Measurements from ENCODE around the gene MTHFSD. TPM values are rescaled to one million over a fixed set of nuclear protein-coding genes. Genes with fewer than 3 reads are reported as not detected.

MTHFSD gene
- total and polyA plus RNA-seq, 10 of the 15 experiments (the other 5 are each of a cell fraction or from before 2014, with no cell fraction given), result 2.2 to 24.5 (median 18.1) TPM

- H3K36me3 ChIP-seq (ENCODE audit: control insufficient read depth in 2 of 2, insufficient read depth in 2 of 2, low read length in 1 of 2), result no peaks in the 10 kb centered on the region
- FAIRE-seq (no peak), ATAC-seq (no peak), DNase-seq (ENCODE audit: low read depth, low spot score) (no peak)
- H3K4me2 ChIP-seq (ENCODE audit: control insufficient read depth, insufficient read depth), result no peak overlapping the region
- ChIA-PET POLR2A (no interaction called here), CTCF (no interaction called here), RAD21 (ENCODE audit: unreplicated experiment) (no interaction called here), SMC1A (ENCODE audit: uncharacterized antibody, unreplicated experiment) (no interaction called here)
- peaks cover 2 to 13% of the 10 kb centered on the region in 2 experiments; a peak in 3 of 4 replicates for H3K27me3 ChIP-seq (replicated peaks in 1 of 2; ENCODE audit: control insufficient read depth in 2 of 2, insufficient read depth in 2 of 2, low read length in 1 of 2)
- no peaks in the 10 kb centered on the region for H3K4me1 ChIP-seq (ENCODE audit: control insufficient read depth, insufficient read depth, low read length)
- H3K27ac ChIP-seq (ENCODE audit: control insufficient read depth, insufficient read depth), result no peak overlapping the region
- 59% methylated on average over 12 of the region's 12 CpGs for WGBS (ENCODE audit: insufficient coverage, insufficient replicate concordance, low lambda C conversion rate, missing lambda C conversion rate)
- no peak overlapping the region for H2AFZ ChIP-seq (ENCODE audit: control insufficient read depth, low read depth, low read length)
- BruUV-seq (replicated peaks), result no TSS peak
- in situ Hi-C loops (cut with MboI) (no loop called here), intact Hi-C loops (cut with micrococcal nuclease; ENCODE audit: unreplicated experiment) (no loop called here)
- H3K9me3 ChIP-seq (replicated peaks; ENCODE audit: control insufficient read depth, insufficient read depth, low read length), result no peaks in the 10 kb centered on the region
- H4K20me1 ChIP-seq (ENCODE audit: control insufficient read depth, insufficient read depth), result no peaks in the 10 kb centered on the region
- H3K9ac ChIP-seq (ENCODE audit: control insufficient read depth, insufficient read depth, low read length), result no peak overlapping the region
- H3K4me3 ChIP-seq, result no peak overlapping the region
- no peaks in the 10 kb centered on the region for H3K79me2 ChIP-seq (ENCODE audit: control insufficient read depth, insufficient read depth, low read length)
- TF ChIP-seq CREB1 (IDR thresholded peaks at IDR 0.05; ENCODE audit: low read depth), result no peak
- no peak for TF ChIP-seq CEBPZ (IDR thresholded peaks at IDR 0.05; ENCODE audit: low read depth, low read length)
- TF ChIP-seq POLR2A (IDR thresholded peaks at IDR 0.05; ENCODE audit: low read depth, low read length), result no peak
- no peak for TF ChIP-seq NFYA (IDR thresholded peaks at IDR 0.05; ENCODE audit: borderline replicate concordance, low read depth, low read length)
- TF ChIP-seq BCL3 (IDR thresholded peaks at IDR 0.05; ENCODE audit: borderline replicate concordance, insufficient read depth, low read depth, low read length, poor library complexity, severe bottlenecking), result no peak
- TF ChIP-seq PAX5 (IDR thresholded peaks at IDR 0.05; ENCODE audit: borderline replicate concordance, low read depth, low read length), result no peak
- TF ChIP-seq TARDBP (IDR thresholded peaks at IDR 0.05; ENCODE audit: borderline replicate concordance), result no peak
- no peak for TF ChIP-seq ZNF622 (IDR thresholded peaks at IDR 0.05)
- TF ChIP-seq LARP7 (IDR thresholded peaks at IDR 0.05), result no peak
- TF ChIP-seq RAD51 (IDR thresholded peaks at IDR 0.05), result no peak
- no peak for TF ChIP-seq ELK1 (IDR thresholded peaks at IDR 0.05; ENCODE audit: low read depth, low read length)
- TF ChIP-seq ZBED1 (IDR thresholded peaks at IDR 0.05; ENCODE audit: borderline replicate concordance), result no peak
- no peak for TF ChIP-seq MLLT1 (IDR thresholded peaks at IDR 0.05)
- TF ChIP-seq CHD1 (IDR thresholded peaks at IDR 0.05; ENCODE audit: low read depth, low read length), result no peak
Observed at GRCh38 chr16:86572041-86572521, 17.0 kb upstream of the MTHFSD start.

Data from GM12878 (cell line).